ENCODE measurements around the gene UCP2.

- TF ChIP-seq EP300 (IDR thresholded peaks at IDR 0.05; ENCODE audit: borderline replicate concordance) (no peak), REST (IDR thresholded peaks at IDR 0.05; ENCODE audit: low read depth) (no peak), TCF12 (IDR thresholded peaks at IDR 0.05; ENCODE audit: low read depth) (no peak), MAX (IDR thresholded peaks at IDR 0.05) (no peak), YY1 (IDR thresholded peaks at IDR 0.05; ENCODE audit: low read depth) (no peak)
Observed at GRCh38 chr11:74018331-74019005, 35.8 kb upstream of the UCP2 start.

All from Ishikawa (cell line).